CD14-positive monocyte (primary cell): ENCODE results near the gene CENPX. TPM values are rescaled to one million over a fixed set of nuclear protein-coding genes. Genes with fewer than 3 reads are reported as not detected.

ENCODE experiments used
- DNase-seq, 3 donors: peaks; one replicate each; pipeline ENCODE4 v3.0.0-alpha.2; 2011 to 2022
- H2AFZ ChIP-seq: 2 replicates; pipeline ENCODE4 v1.6.0; 2012; ENCODE audit warnings: mild to moderate bottlenecking, low read depth, low read length, inconsistent platforms; ENCODE audit not compliant: insufficient read depth, poor library complexity, severe bottlenecking
- H3K27ac ChIP-seq, 2 donors: 1 replicate in 1 of 2; 2 replicates in 1 of 2; pipeline ENCODE4 v1.5.1; 2012 to 2013; ENCODE audit warnings: low read length in 2 of 2, control low read depth in 1 of 2, inconsistent platforms in 1 of 2, low read depth in 1 of 2, mild to moderate bottlenecking in 1 of 2
- H3K27me3 ChIP-seq, 2 donors: one replicate each; pipeline versions ENCODE4 v1.6.0 to v1.6.1; 2011 to 2013; ENCODE audit warnings: low read length in 2 of 2; ENCODE audit not compliant: control insufficient read depth in 2 of 2, insufficient read depth in 2 of 2
- H3K36me3 ChIP-seq, 2 donors: replicated peaks in 1 of 2; 1 replicate in 1 of 2; 2 replicates in 1 of 2; pipeline versions ENCODE4 v1.5.1 to v1.6.1; 2012 to 2013; ENCODE audit warnings: low read length in 2 of 2, control low read depth in 1 of 2, inconsistent platforms in 1 of 2, mild to moderate bottlenecking in 1 of 2; ENCODE audit not compliant: insufficient read depth in 2 of 2, control insufficient read depth in 1 of 2
- H3K4me1 ChIP-seq, 2 donors: 1 replicate in 1 of 2; 2 replicates in 1 of 2; pipeline versions ENCODE4 v1.5.1 to v1.6.1; 2012 to 2013; ENCODE audit warnings: low read length in 2 of 2, control low read depth in 1 of 2, inconsistent platforms in 1 of 2, mild to moderate bottlenecking in 1 of 2, moderate library complexity in 1 of 2; ENCODE audit not compliant: insufficient read depth in 2 of 2, control insufficient read depth in 1 of 2
- H3K4me2 ChIP-seq: replicated peaks from 2 replicates; pipeline ENCODE3; 2012; ENCODE audit warnings: low read length, moderate library complexity, mild to moderate bottlenecking; ENCODE audit not compliant: poor library complexity, severe bottlenecking; ENCODE audit errors: extremely low read depth
- H3K4me3 ChIP-seq, 3 experiments: fragments of 200-600 bp in 1 of 3; sonication (generic) in 1 of 3; replicated peaks in 1 of 3; 1 replicate in 2 of 3; 2 replicates in 1 of 3; pipeline ENCODE4 v1.5.1; 2011 to 2013; ENCODE audit warnings: low read length in 3 of 3, mild to moderate bottlenecking in 3 of 3, control low read depth in 2 of 3, low read depth in 2 of 3, inconsistent platforms in 1 of 3, moderate library complexity in 1 of 3
- H3K79me2 ChIP-seq: 2 replicates; pipeline ENCODE4 v1.6.0; 2012; ENCODE audit warnings: mild to moderate bottlenecking, control low read depth, inconsistent platforms, low read length, moderate library complexity; ENCODE audit not compliant: insufficient read depth
- H3K9ac ChIP-seq: 2 replicates; pipeline ENCODE4 v1.6.0; 2017; ENCODE audit warnings: low read length, mild to moderate bottlenecking; ENCODE audit not compliant: insufficient read depth, poor library complexity, severe bottlenecking
- H3K9me3 ChIP-seq, 2 donors: replicated peaks in 1 of 2; 1 replicate in 1 of 2; 2 replicates in 1 of 2; pipeline versions ENCODE4 v1.5.1 to v1.6.1; 2012 to 2013; ENCODE audit warnings: low read length in 2 of 2, control low read depth in 1 of 2; ENCODE audit not compliant: control insufficient read depth in 1 of 2, insufficient read depth in 1 of 2
- H4K20me1 ChIP-seq: 2 replicates; pipeline ENCODE4 v1.6.0; 2012; ENCODE audit warnings: mild to moderate bottlenecking, low read length, control low read depth, moderate library complexity; ENCODE audit not compliant: insufficient read depth
- H3K27ac Mint-ChIP-seq, 7 donors: one replicate each; pipeline ENCODE4 v1.8.0; 2020; ENCODE audit warnings: mild to moderate bottlenecking in 7 of 7, mixed read lengths in 7 of 7, moderate library complexity in 6 of 7, inconsistent platforms in 2 of 7
- H3K27me3 Mint-ChIP-seq, 3 donors: one replicate each; pipeline ENCODE4 v1.8.0; 2021 to 2022; ENCODE audit warnings: low read depth in 3 of 3, mild to moderate bottlenecking in 3 of 3, mixed read lengths in 3 of 3, moderate library complexity in 3 of 3, inconsistent platforms in 1 of 3
- H3K36me3 Mint-ChIP-seq, 2 donors: one replicate each; pipeline ENCODE4 v1.8.0; 2020; ENCODE audit warnings: mixed read lengths in 2 of 2, inconsistent platforms in 1 of 2, mild to moderate bottlenecking in 1 of 2
- H3K4me1 Mint-ChIP-seq: one replicate; pipeline ENCODE4 v1.8.0; 2020; ENCODE audit warnings: mild to moderate bottlenecking, mixed read lengths
- H3K4me3 Mint-ChIP-seq, 2 donors: one replicate each; pipeline ENCODE4 v1.8.0; 2020; ENCODE audit warnings: mild to moderate bottlenecking in 2 of 2, mixed read lengths in 2 of 2, moderate library complexity in 1 of 2
- H3K9me3 Mint-ChIP-seq, 7 donors: one replicate each; pipeline ENCODE4 v1.8.0; 2020 to 2022; ENCODE audit warnings: mixed read lengths in 7 of 7, mild to moderate bottlenecking in 6 of 7, moderate library complexity in 6 of 7, inconsistent platforms in 2 of 7
- CTCF ChIP-seq: fragments of 200-600 bp; IDR thresholded peaks from one replicate; pipeline ENCODE4 v1.8.0; 2022; ENCODE audit warnings: antibody characterized with exemption, mild to moderate bottlenecking
- WGBS: methylation state at CpG from one replicate; pipeline ENCODE4 v1.1.5; 2013; ENCODE audit warnings: missing lambda C conversion rate; ENCODE audit not compliant: insufficient coverage; 5-methylcytosine and 5-hydroxymethylcytosine counted together
- intact Hi-C, 2 donors: fragments of 100-400 bp; cut with micrococcal nuclease; formaldehyde crosslinking; loops; one replicate each; pipeline versions ENCODE4 v1.15.0 to v1.15.1; 2023
- polyA plus RNA-seq, 3 donors: library from polyadenylated mRNA; depleted of rRNA in 1 of 3; unstranded in 2 of 3; stranded (reverse) in 1 of 3; fragments of 300-500 nt in 2 of 3; fragments of >200 nt in 1 of 3; fragmentation: Illumina TruSeq in 2 of 3; gene quantifications; 1 replicate in 2 of 3; 2 replicates in 1 of 3; pipeline ENCODE4 v1.2.3, GENCODE V29; 2012 to 2021

CENPX gene
- polyA plus RNA-seq, 3 donors = 47.7 to 57.0 (median 55.9) TPM

- peaks cover 16% of the 10 kb centered on the region for H4K20me1 ChIP-seq
- H3K4me1 ChIP-seq = peaks cover 38 to 53% of the 10 kb centered on the region in 2 donors
- TF ChIP-seq CTCF = no peak
- Mint-ChIP-seq H3K27ac (no peak overlapping the region), H3K36me3 (peaks cover 13 to 28% of the 10 kb centered on the region in 2 donors), H3K9me3 (peaks cover 0 to 5% (median 0%) of the 10 kb centered on the region in 7 donors), H3K4me3 (no peak overlapping the region), H3K4me1 (peaks cover 25% of the 10 kb centered on the region), H3K27me3 (peaks cover 11 to 25% (median 16%) of the 10 kb centered on the region in 3 donors)
- DNase-seq = no peak
- peaks cover 0 to 7% of the 10 kb centered on the region in 2 donors for H3K36me3 ChIP-seq
- no peak overlapping the region for H3K27ac ChIP-seq
- intact Hi-C loops = loop anchor here (10.0 kb wide), 3 partner anchors 61 to 421 kb away; partner anchors contain the start of genes CYBC1 (in 1 of the 2), FASN (in 1 of the 2) and NARF (in 1 of the 2)
- no peak overlapping the region for H3K4me3 ChIP-seq
- peaks cover 3% of the 10 kb centered on the region for H3K79me2 ChIP-seq
- H3K27me3 ChIP-seq = peaks cover 6 to 10% of the 10 kb centered on the region in 2 donors
- H3K4me2 ChIP-seq = no peak overlapping the region
- no peaks in the 10 kb centered on the region for H3K9me3 ChIP-seq
- 98% methylated on average over 20 of the region's 38 CpGs for WGBS
- no peak overlapping the region for H3K9ac ChIP-seq
- H2AFZ ChIP-seq = no peak overlapping the region
Observed at GRCh38 chr17:82033359-82034085, 10.8 kb upstream of the CENPX start.

DNA sequence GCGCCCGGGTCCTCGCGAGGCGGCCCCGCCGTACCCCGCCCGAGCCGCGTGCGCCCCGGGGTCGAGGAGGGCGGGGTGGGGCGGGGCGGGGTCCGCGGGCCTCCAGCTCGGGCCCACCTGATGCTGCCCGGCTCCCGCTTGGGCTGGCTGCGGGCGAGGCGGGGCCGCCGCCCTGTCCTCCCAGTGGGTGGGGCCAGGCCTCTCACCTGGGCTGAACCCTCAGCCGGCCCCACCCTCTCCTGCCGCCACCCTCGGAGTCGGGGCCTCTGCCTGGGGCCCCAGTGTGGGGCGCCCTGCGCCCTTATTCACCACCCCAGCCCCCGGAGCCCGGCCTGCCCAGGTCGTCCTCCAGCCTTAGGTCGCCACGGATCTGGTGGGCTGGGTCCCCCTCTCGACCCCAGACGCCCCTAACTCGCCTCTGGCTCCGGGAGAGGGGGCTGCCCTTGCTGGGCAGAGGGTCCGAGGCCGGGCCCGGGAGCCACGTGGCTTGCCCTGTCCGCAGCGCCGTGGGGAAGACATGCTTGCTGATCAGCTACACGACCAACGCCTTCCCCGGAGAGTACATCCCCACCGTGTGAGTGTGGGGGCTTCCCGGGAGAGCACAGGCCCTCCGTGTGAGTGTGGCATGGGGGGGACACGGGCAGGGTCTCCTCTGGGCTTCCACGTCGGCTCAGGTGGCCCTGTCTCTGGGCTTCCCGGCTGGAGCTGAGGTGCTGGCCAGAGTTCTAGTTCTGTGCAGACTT lies 9.4 kb upstream of the CENPX start:
- WGBS = 7% methylated on average over 51 of the region's 59 CpGs
- Mint-ChIP-seq H3K9me3 (peaks cover 0 to 5% (median 0%) of the 10 kb centered on the region in 7 donors), H3K27me3 (peaks cover 11 to 25% (median 13%) of the 10 kb centered on the region in 3 donors), H3K36me3 (peaks cover 18 to 39% of the 10 kb centered on the region in 2 donors), H3K27ac (no peak overlapping the region), H3K4me3 (peak overlapping the region; percentile 60 to 65), H3K4me1 (peaks cover 19% of the 10 kb centered on the region)
- Histone ChIP-seq H3K27ac (no peak overlapping the region), H3K4me1 (peaks cover 29 to 42% of the 10 kb centered on the region in 2 donors), H4K20me1 (peaks cover 16% of the 10 kb centered on the region), H3K27me3 (peaks cover 6 to 10% of the 10 kb centered on the region in 2 donors), H3K9ac (no peak overlapping the region), H3K36me3 (peaks cover 0 to 11% of the 10 kb centered on the region in 2 donors), H3K79me2 (peaks cover 3% of the 10 kb centered on the region), H3K4me3 (no peak overlapping the region), H3K4me2 (peak overlapping the region; percentile 60), H2AFZ (no peak overlapping the region), H3K9me3 (no peaks in the 10 kb centered on the region)
- TF ChIP-seq CTCF = no peak
- DNase-seq = no peak
- intact Hi-C loops = loop anchor here (2.0 to 10.0 kb wide), 5 partner anchors 63 to 423 kb away; partner anchors contain the start of genes CYBC1 (in 1 of the 2), FASN (in 1 of the 2) and NARF (in 1 of the 2)
